ENCODE results near the gene MOCS1.

MOCS1 gene

GRCh38 chr6:39892490-39893129 is 41.7 kb downstream of the MOCS1 start:
- TF ChIP-seq CTCF (IDR thresholded peaks at IDR 0.05; ENCODE audit: borderline replicate concordance, extremely low read depth, low read length, poor library complexity, severe bottlenecking) (peak; percentile 66), EZH2 (IDR thresholded peaks at IDR 0.05; ENCODE audit: borderline replicate concordance, low read depth, low read length, severe bottlenecking) (no peak)
- no peaks in the 10 kb centered on the region for H4K20me1 ChIP-seq (ENCODE audit: insufficient read depth, low read length)
- H3K36me3 ChIP-seq (ENCODE audit: insufficient read depth, low read length): no peaks in the 10 kb centered on the region
- no peak overlapping the region for H3K27ac ChIP-seq (ENCODE audit: low read length)
- H3K27me3 ChIP-seq (ENCODE audit: insufficient read depth, low read length, poor library complexity): no peaks in the 10 kb centered on the region
- no peaks in the 10 kb centered on the region for H3K4me1 ChIP-seq (ENCODE audit: insufficient read depth, low read length)
- no peak overlapping the region for H2AFZ ChIP-seq (ENCODE audit: low read depth, low read length)
- no peaks in the 10 kb centered on the region for H3K9me3 ChIP-seq (ENCODE audit: insufficient read depth, low read length, severe bottlenecking)
- no peak overlapping the region for H3K4me3 ChIP-seq (ENCODE audit: low read depth in 1 of 2, low read length in 2 of 2)
- ATAC-seq (ENCODE audit: insufficient read depth, low read depth) (peak; percentile 67; the same call in 2 of the 3 replicates), DNase-seq (peak; percentile 36)
- no peak overlapping the region for H3K4me2 ChIP-seq (ENCODE audit: insufficient read depth, low read length)
- H3K9ac ChIP-seq (ENCODE audit: low read depth, low read length): no peak overlapping the region
- H3K79me2 ChIP-seq (ENCODE audit: insufficient read depth, low read length): no peaks in the 10 kb centered on the region

- H3K27ac ChIP-seq (ENCODE audit: low read length): no peak overlapping the region
- H3K9me3 ChIP-seq (ENCODE audit: insufficient read depth, low read length, severe bottlenecking): no peaks in the 10 kb centered on the region
- no peak for ATAC-seq (ENCODE audit: insufficient read depth, low read depth)
- H3K27me3 ChIP-seq (ENCODE audit: insufficient read depth, low read length, poor library complexity): no peaks in the 10 kb centered on the region
- TF ChIP-seq CTCF (IDR thresholded peaks at IDR 0.05; ENCODE audit: borderline replicate concordance, extremely low read depth, low read length, poor library complexity, severe bottlenecking) (no peak), EZH2 (IDR thresholded peaks at IDR 0.05; ENCODE audit: borderline replicate concordance, low read depth, low read length, severe bottlenecking) (no peak)
- H3K4me1 ChIP-seq (ENCODE audit: insufficient read depth, low read length): no peaks in the 10 kb centered on the region
- no peak overlapping the region for H3K4me3 ChIP-seq (ENCODE audit: low read depth in 1 of 2, low read length in 2 of 2)
- no peak overlapping the region for H3K9ac ChIP-seq (ENCODE audit: low read depth, low read length)
- H3K36me3 ChIP-seq (ENCODE audit: insufficient read depth, low read length): no peaks in the 10 kb centered on the region
- no peak overlapping the region for H2AFZ ChIP-seq (ENCODE audit: low read depth, low read length)
- H3K4me2 ChIP-seq (ENCODE audit: insufficient read depth, low read length): no peak overlapping the region
- no peaks in the 10 kb centered on the region for H3K79me2 ChIP-seq (ENCODE audit: insufficient read depth, low read length)
- H4K20me1 ChIP-seq (ENCODE audit: insufficient read depth, low read length): no peaks in the 10 kb centered on the region
- no peak for DNase-seq
Observed at GRCh38 chr6:39891976-39892375, 42.3 kb downstream of the MOCS1 start.

GRCh38 chr6:39891353-39891752 is 42.9 kb downstream of the MOCS1 start:
- Histone ChIP-seq H3K4me1 (ENCODE audit: insufficient read depth, low read length) (no peaks in the 10 kb centered on the region), H2AFZ (ENCODE audit: low read depth, low read length) (no peak overlapping the region), H3K36me3 (ENCODE audit: insufficient read depth, low read length) (no peaks in the 10 kb centered on the region), H4K20me1 (ENCODE audit: insufficient read depth, low read length) (no peaks in the 10 kb centered on the region), H3K9me3 (ENCODE audit: insufficient read depth, low read length, severe bottlenecking) (no peaks in the 10 kb centered on the region), H3K9ac (ENCODE audit: low read depth, low read length) (no peak overlapping the region), H3K4me3 (ENCODE audit: low read depth in 1 of 2, low read length in 2 of 2) (no peak overlapping the region), H3K79me2 (ENCODE audit: insufficient read depth, low read length) (no peaks in the 10 kb centered on the region), H3K4me2 (ENCODE audit: insufficient read depth, low read length) (no peak overlapping the region), H3K27me3 (ENCODE audit: insufficient read depth, low read length, poor library complexity) (no peaks in the 10 kb centered on the region), H3K27ac (ENCODE audit: low read length) (no peak overlapping the region)
- no peak for ATAC-seq (ENCODE audit: insufficient read depth, low read depth)
- DNase-seq: no peak
- TF ChIP-seq CTCF (IDR thresholded peaks at IDR 0.05; ENCODE audit: borderline replicate concordance, extremely low read depth, low read length, poor library complexity, severe bottlenecking) (no peak), EZH2 (IDR thresholded peaks at IDR 0.05; ENCODE audit: borderline replicate concordance, low read depth, low read length, severe bottlenecking) (no peak)

Data from DND-41 (cell line).